HG03342 (cell line): Measurements from ENCODE around the gene CILP2.

Experiments used
- ATAC-seq: cut with Tn5 transposase; IDR thresholded peaks from one replicate; pipeline ENCODE4 v1.9.1; 2021; ENCODE audit warnings: mild to moderate bottlenecking, moderate library complexity; ENCODE audit not compliant: unreplicated experiment

Gene CILP2

DNA sequence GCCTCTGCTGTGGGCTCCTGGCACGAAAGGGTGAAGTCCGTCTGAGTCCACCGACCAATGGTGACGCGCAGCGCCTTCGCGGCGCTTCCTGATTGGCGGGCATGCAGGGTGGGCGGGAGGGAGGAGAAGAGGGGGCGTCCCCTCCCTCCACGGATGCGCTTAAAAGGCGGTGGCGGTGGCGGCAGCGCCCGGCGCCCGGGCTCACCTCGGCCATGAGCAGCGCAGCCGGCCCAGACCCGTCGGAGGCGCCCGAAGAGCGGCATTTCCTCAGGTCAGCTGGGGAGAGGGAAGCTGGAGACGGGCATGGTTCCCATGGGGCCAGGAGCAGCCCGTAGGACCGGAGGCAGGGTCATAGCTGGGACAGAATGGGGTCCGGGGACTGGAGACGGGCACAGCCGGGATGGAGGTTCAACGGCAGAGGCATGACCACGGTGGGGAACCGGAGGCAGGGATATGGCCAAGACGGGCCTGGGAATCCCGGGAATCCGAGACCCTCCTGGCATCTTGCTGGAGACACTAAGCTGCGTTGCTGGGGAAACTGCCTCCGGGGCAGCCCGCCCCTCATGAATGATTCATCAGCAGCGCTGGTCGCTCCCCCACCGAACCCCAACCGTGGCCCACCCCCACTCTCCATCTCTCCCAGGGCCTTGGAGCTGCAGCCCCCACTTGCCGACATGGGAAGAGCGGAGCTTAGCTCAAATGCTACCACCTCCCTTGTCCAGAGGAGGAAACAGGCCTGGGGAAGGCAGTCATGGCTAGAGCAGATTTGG lies 9.2 kb upstream of the CILP2 start, which contains the start of gene YJEFN3:
Gene YJEFN3, plus strand, starts transcription at position 191 of the 770 bp plus-strand sequence. Its CDS starts 22 bp downstream, at position 213.
- no peak for ATAC-seq

DNA sequence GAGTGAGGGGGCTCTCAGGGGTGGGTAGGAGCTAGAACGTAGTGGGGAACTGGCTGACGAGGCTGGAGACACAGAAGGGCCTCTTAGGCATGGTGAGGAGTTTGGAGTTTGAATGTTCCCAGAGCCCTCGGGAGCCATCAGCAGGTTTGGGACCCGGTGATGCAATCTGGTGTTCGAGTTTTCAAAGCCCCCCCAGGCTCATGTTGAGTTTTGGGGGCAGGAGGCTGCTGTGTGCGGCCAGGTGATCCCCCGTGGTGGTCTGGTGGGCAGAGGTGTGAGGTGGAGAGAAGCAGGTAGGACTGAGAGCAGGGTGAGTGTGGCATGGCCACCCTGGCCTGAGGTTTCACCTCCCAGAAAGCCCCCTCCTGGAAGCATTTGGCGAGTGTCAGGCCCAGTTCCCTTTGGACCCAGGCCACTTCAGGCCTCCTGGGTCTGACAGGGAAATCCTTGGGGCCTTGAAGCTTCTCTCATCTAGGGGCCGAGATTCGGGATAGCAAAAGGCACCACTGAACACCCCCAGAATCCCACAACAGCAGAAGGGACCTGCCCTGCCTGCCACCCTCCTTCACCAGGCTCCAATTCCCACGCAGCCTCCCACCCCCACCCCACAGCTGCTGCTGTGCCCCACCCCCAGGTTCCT lies 8.2 kb upstream of the CILP2 start:
- ATAC-seq = no peak

DNA sequence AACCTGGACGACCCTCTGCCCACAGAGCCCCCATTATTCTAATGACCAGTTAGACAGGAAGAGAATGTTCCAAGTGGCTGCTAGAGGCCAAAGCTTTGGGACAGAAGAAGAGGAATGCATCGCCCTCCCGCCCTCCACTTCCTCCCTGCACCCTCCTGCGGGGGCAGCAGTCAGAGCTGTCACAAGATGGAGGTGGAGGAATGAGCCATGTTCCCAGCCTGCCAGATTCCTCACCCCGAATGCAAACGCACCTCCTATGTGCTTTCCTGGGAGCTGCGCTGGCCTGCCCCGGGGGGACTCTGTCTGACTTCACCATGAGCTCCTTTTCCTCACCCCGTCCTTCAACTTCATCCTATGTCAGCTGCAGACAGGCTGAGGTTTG lies 7.7 kb upstream of the CILP2 start:
- no peak for ATAC-seq

DNA sequence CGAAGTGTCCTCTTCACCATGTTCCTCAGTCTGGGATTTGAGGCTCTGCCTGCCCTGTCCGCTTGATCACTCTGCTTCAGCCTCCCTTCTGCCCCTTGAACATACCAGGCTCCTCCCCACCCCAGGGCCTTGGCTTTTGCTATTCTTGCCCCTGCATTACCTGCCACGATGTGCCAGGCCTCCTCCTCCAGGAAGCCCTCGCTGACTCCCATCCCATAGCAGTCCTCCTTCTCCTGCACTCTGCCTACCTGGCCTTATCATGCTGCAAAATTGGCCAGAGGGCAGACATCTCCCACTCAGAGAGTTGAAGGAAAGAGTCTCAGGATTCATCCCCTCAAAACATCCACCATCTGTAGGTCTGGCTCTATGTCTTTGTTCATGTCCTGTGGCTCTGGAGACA lies 7.2 kb upstream of the CILP2 start:
- ATAC-seq = no peak

DNA sequence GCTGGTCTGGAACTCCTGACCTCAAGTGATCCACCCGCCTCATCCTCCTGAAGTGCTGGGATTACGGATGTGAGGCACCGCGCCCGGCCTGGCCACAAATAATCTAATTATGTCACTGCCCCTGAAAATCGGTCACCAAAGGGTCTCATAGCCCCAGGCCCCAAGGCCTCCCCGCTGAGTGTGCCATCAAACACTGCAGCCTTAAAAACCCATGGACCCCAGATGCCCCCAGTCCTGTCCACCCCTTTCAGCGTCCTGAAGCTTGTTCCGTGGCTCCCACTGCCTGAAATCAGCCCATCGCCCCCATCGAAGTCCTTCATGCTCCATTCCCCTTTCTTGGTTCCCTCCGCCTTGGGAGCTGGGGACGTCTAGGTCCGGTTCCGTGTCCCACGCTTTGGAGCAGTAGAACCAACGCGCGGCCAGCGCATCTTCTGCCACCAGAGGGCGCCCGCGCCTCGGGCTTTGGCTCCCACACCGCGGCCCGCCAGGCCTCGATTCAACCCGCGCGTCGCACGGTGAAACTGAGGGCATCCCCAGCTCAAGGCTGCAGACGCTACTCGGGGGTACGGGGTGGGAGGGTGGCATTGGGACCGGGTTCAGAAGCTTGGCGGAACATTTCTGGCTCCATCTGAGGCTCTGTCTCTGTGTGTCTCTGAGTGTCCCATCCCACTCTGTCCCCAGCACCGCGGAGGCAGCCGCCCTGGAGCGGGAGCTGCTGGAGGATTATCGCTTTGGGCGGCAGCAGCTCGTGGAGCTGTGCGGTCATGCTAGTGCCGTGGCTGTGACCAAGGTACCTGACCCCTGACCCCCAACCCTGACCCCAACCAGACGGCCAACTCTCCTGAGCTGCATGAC lies 5.9 kb upstream of the CILP2 start:
- no peak for ATAC-seq

DNA sequence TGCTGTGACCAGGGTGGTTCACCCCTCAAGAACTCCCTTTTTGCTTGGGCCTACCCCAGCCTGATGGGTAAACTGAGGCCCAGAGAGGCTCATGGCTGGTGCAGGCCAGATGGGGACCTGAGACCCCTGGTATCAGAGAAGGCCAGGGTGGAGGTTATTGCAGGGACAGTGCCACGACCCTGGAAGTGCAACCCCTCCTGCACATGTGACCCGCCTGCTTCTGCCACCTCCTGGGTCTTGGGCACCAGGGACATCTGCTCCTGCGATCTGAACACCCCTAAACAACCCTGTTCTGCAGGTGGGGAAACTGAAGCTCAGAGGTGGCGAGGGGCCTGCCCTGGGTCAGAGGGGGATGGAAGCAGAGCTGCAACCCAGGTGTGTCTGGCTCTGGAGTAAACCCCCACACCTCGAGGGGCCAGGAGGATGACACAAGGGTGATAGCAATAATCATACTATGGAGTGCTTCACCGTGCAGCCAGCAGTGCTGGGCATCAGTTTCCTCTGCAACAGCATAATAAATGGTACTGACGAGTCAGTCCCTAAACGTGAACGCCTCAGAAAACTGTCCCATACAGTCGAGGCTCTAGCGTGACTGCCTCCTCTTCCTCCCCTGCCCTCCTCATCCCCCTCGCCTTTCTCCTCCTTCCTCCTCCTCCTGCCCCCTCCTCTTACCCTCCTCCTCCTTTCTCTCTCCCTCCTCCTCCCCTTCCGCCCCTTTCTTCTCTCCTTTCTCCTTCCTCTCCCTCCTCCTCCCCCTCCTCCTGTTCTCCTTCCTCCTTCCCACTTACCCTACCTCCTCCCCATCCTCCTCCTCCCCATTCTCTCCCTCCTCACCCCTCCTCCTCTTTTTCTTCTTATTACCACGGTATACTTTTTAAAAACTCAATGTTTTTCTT lies 5.0 kb upstream of the CILP2 start:
- no peak for ATAC-seq

DNA sequence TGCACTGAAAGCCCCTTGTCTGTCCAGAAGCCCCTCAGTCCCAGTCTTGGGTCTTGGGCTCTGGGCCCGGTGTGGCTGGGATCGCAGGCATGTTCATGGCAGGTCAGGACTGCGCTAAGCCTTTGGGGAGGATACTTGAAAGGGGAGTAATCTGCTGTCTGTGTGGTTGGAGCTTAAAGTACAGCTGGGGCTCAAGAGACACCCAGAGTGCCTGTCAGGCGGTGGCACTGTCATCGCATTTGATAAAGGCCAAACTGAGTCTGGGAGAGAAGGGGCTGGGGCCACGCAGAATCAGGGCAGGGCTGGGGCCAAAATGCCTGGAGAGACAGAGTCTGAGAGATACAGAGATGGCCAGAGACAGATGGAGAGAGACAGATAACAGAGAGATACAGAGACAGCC lies 4.2 kb upstream of the CILP2 start:
- no peak for ATAC-seq

DNA sequence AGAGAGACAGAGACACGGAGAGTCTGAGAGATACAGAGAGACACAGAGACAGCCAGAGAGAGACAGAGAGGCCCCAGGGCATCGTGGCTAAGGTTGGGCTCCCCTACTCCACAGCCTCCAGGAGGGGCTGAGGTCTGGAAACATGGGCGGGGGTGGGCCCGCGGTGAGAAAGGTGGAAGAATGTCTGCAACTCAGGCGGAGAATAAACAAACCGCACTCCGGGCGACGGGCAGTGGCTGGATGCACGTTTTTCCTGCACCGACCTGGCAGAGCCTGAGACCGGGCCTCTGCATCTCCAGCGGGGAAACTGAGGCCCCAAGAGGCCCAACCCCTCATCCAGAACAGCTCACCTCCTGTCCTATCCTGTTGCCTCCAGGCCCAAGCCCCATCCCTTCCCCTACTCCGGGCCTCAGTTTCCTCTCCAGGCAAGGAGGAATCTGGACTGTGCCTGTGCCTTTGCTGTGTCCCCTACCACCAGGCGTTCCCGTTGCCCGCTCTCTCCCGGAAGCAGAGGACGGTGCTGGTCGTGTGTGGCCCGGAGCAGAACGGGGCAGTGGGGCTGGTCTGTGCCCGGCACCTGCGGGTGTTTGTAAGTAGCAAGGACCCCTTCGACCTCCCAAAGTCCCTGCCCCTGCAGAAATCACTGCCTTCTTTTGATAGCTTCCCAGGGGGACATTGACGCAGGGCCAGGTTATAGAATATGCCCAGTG lies 3.4 kb upstream of the CILP2 start:
- no peak for ATAC-seq

DNA sequence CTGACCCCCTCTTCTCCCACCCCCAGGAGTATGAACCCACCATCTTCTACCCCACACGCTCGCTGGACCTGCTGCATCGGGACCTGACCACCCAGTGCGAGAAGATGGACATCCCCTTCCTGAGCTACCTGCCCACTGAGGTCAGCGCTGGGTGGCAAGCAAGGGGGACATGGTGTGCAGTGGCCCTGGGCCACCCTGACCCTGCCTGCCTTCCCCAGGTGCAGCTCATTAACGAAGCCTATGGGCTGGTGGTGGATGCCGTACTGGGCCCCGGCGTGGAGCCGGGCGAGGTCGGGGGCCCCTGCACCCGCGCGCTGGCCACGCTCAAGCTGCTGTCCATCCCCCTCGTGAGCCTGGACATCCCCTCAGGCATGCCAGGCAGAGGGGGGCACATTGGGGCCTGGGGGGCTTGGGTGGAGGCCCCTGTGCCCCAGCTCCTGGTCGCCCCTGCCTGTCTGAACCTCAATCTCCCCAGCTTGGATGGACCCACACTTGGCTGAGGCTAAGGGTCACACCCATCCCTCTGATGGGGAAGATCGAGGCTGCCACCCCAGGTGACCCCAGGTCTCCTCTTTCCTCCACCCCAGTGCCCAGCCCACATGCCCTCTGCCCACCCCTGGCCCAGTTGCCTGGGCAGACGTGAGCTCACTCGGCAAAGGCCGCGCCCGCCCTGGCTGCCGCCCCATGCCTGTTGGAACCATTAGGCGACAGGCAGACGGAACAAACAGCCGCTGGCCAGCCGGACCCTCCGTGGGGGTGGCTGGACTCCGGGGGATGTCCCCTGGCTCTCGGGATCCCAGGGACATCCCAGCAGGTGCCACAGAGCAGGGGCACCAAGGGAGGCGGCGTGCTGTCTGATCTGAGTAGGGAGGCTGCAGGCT lies 2.5 kb upstream of the CILP2 start:
- ATAC-seq = no peak

DNA sequence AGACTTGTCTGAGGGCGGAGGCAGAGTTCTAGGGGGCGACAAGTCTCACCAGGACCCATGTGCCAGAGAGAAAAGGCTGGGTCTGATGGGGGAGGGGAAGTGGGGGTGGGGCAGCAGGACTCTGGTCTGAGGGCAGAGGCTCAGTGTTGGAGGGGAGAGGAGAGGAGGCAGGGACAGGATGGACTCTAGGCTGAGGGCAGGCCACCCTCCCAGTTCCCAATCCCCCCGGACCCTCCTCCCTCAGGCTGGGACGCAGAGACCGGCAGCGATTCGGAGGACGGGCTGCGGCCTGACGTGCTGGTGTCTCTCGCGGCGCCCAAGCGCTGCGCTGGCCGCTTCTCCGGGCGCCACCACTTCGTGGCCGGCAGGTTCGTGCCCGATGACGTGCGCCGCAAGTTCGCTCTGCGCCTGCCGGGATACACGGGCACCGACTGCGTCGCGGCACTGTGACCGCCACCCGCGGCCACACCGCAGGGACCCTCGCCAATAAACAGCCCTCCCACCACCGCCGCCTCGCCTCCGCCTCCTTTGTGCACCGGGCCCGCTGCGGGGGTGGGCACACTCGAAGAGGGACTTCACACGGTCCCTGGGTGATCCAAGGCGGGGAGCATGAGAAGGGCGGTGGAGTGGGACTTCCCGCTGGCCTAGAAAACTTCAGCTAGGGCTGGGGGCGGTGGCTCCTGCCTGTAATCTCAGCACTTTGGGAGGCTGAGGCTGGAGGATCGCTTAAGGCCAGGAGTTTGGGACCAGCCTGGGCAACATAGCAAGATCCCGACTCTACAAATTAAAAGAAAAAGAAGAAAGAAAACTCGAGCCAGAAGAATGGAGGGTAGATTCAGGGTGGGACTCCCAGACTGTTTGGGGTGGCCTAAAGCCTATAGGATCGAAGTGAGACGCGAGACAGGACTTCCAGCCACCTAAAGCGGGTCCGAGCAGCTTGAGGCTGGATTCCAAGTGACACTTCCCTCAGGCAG lies 703 bp upstream of the CILP2 start:
- no peak for ATAC-seq

DNA sequence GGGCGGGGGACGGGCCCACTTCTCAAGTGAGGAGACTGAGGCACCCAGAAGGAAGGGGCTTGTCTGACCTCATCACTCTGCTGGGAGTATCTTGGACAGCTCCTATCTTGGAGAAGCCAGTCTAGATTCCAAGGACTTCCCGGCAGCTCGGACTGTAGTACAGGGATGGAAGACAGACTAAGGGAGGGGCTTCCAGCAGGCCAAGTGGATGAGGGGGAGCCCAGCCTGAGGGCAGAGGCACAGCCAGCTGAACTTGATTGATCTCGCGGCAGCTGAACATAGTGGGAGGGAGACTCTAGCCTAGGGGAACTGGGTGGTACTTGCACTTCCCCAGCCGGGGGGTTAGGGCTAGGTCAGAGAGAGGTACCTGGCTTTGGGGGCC lies 711 bp downstream of the CILP2 start:
- no peak for ATAC-seq

DNA sequence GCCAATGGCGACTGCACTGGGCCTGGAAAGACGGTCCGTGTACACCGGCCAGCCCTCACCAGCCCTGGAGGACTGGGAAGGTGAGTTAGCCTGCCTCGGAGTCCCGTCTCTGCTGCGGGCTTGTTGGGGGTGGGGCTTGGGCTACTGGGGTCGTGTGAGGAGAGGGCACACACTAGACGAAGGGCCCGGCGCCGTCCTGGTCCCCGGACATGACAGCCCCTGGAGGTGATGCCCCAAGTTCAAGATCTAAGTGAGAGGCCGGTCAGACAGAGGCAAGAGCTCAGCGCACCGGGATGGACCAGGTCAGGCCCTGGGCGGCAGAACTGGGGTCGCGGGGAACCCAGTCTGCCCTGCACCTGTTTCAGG lies 1.6 kb downstream of the CILP2 start:
- no peak for ATAC-seq

DNA sequence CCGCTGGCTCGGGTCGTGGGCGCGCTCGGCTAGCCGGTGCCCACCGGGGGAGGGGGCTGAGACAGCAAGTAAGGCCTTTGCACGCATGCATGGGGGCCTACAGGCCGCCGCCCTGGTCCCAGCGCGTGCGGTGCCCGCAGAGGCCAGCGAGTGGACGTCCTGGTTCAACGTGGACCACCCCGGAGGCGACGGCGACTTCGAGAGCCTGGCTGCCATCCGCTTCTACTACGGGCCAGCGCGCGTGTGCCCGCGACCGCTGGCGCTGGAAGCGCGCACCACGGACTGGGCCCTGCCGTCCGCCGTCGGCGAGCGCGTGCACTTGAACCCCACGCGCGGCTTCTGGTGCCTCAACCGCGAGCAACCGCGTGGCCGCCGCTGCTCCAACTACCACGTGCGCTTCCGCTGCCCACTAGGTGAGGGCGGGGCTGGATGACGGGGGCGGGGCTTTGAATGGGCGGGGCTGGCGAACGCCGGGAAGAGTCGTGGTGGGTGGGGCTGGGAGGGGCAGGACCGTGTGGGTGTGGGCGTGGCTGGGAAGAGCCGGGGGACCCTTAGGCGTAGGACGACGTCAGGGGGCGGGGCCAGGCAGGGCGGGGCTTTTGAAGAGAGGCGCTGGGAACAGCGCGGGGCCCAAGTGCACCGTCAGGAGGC lies 2.1 kb downstream of the CILP2 start:
- ATAC-seq = no peak

DNA sequence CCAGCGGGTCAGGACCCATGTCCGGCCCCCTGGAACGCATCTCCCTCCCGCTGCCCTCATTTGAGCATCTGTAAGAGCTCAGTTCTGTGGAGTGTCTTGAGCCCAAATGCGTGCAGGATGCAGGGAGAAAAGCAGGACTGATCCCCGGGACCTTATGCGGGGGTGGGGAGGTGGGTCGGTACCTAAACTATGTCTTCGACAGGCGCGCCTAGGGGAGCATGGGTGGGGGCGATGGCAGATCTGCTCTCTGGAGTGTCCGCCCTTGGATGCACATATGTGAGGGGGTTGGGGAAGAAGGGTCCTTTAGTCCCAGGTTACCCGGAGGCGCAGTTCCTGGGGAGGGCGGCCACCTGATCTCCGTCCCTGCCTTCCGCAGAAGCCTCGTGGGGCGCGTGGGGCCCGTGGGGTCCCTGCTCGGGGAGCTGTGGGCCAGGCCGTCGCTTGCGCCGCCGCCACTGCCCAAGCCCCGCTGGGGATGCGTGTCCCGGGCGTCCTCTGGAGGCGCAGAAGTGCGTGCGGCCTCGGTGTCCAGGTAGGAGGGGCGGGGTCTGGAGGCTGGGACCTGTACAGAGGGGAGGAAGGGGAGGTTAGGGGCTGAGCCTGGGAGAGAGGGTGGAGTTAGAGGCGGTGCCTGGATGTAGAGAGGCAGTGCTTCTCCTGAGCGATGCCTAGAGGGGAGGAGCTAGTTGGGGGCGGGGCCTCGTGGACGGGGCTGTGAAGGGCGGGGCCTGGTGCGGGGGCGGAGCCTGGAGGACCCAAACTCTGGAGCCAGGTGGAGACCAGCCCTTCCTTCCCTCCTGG lies 2.9 kb downstream of the CILP2 start:
- ATAC-seq = no peak

DNA sequence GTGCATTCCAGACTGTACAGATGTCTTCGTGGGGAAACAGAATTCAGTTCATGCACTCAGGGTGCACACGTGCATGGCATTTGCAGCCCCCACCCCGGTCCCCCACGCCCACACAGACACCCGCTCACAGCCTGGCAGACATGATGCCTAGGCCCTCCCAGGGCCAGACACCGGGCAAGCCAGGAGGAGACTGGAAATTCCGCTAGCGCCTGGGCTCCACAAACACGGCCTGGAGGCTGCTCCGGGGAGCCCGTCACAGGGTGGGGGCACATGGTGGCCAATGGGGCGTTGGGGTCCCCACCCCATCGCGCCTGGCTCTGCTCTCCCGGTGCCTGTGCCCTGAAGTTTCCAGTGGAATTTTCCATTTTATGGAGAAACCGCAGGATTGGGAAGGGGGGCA lies 3.6 kb downstream of the CILP2 start:
- ATAC-seq = no peak

DNA sequence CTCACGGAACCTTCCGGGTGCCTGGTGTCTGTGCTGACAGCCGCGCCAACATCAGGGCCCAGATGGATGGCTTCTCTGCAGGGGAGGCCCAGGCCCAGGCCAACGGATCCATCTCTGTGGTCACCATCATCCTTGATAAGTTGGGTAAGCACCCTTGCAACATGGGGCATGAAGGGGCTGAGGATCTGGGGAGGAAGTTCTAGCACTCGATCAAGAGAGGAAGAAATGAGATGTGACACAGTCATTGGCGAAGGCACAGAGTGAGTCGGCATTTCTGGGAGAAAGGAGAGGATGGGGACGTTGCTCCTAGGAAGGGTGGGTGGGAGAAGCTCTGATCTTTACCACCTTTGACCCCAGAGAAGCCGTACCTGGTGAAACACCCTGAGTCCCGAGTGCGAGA lies 4.4 kb downstream of the CILP2 start:
- no peak for ATAC-seq

DNA sequence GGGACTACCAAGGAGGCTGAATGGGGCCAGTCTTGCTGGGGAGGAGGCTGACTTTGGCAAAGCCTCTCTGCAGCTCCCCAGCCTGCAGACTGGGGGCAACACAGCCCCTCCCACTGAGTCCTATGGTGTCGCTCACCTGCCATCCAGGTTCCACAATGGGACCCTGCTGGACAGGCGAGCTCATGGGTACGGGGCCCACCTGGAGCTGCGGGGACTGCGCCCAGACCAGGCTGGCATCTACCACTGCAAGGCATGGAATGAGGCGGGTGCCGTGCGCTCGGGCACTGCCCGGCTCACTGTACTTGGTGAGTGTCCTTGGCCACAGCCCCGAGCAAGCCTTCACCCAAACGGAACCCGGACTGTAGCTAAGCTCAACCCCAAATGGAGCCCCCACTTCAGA lies 5.0 kb downstream of the CILP2 start:
- ATAC-seq = no peak
